ENCODE results near the gene SLC29A4.

GRCh38 chr7:5274441-5274840 is 8.3 kb upstream of the SLC29A4 start:
- TF ChIP-seq SAP30 (IDR thresholded peaks at IDR 0.05; ENCODE audit: insufficient read depth, insufficient replicate concordance, low read length): no peak
- TF ChIP-seq TCF12 (IDR thresholded peaks at IDR 0.05; ENCODE audit: low read depth, low read length): no peak
